Measurements from ENCODE around the gene GOLGA1. TPM values are rescaled to one million over a fixed set of nuclear protein-coding genes. Genes with fewer than 3 reads are reported as not detected.

The GOLGA1 gene
- total and polyA plus RNA-seq, 9 of the 15 experiments (the other 6 are each of a cell fraction or from before 2014, with no cell fraction given) = 2.9 to 15.9 (median 8.5) TPM

DNA sequence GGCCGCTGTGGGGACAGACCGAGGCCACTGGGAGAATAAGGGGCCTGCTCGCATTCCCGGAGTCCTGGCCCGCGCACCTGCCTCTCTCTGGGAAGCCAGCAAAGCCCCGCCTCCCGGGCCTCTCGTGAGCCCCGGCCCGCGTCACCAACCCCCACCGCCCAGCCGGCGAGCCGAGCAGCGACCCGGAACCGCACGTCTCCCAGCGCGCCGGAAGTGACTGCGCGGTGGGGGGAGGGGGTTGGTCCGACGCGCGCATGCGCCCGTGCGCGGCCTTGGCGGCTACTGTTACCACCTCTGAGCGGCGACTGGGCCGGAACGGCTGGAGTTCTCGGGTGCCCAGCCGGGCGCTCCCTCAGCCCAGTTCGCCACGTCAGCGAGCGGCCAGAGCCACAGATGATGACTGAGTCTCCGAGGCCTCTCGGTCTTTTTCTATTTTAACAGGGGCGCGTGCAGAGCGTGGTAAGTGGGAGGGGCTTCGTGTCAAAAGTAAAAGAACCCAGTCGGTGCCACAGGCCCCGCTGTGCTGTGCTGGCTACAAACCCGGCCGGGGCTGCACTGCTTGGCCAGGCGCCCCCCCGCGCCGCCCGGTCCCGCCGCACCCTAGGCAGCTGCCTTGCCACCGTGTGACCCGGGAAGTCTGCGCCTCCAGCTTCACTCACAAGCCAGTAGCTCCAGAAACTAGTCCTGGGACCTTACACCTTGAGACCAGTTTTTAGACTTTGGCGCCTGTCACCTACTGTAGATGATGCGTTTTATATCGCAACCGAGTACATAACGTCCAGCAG lies at the start of gene GOLGA1 (continued):
- no peak for TF ChIP-seq MEF2D (tag; conservative IDR thresholded peaks at IDR 0.05; ENCODE audit: low read depth)
- no peak for TF ChIP-seq RFX1 (IDR thresholded peaks at IDR 0.05)
- TF ChIP-seq, protein P1, sequence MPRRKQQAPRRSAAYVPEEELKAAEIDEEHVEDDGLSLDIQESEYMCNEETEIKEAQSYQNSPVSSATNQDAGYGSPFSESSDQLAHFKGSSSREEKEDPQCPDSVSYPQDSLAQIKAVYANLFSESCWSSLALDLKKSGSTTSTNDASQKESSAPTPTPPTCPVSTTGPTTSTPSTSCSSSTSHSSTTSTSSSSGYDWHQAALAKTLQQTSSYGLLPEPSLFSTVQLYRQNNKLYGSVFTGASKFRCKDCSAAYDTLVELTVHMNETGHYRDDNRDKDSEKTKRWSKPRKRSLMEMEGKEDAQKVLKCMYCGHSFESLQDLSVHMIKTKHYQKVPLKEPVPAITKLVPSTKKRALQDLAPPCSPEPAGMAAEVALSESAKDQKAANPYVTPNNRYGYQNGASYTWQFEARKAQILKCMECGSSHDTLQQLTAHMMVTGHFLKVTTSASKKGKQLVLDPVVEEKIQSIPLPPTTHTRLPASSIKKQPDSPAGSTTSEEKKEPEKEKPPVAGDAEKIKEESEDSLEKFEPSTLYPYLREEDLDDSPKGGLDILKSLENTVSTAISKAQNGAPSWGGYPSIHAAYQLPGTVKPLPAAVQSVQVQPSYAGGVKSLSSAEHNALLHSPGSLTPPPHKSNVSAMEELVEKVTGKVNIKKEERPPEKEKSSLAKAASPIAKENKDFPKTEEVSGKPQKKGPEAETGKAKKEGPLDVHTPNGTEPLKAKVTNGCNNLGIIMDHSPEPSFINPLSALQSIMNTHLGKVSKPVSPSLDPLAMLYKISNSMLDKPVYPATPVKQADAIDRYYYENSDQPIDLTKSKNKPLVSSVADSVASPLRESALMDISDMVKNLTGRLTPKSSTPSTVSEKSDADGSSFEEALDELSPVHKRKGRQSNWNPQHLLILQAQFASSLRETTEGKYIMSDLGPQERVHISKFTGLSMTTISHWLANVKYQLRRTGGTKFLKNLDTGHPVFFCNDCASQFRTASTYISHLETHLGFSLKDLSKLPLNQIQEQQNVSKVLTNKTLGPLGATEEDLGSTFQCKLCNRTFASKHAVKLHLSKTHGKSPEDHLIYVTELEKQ (CRISPR knock-in tag; IDR thresholded peaks at IDR 0.05) = no peak
- TF ChIP-seq HMG20A (CRISPR knock-in tag; conservative IDR thresholded peaks at IDR 0.05) = no peak
- TF ChIP-seq DDX20 (tag; IDR thresholded peaks at IDR 0.05; ENCODE audit: low read depth) = no peak
- peak; percentile 39 to 62; a peak in 1 of 4 replicates for TF ChIP-seq SIN3A (IDR thresholded peaks at IDR 0.05; ENCODE audit: borderline replicate concordance in 2 of 2, control insufficient read depth in 1 of 2, low read depth in 2 of 2, low read length in 2 of 2)
- TF ChIP-seq ASH1L (IDR thresholded peaks at IDR 0.05; ENCODE audit: borderline replicate concordance, low read depth, partially characterized antibody) = no peak
- 0 out of 4 replicates have a peak, but pooled peaks of 1 of the 2 experiments have one; percentile 6 for TF ChIP-seq RAD21 (CRISPR knock-in tag; conservative IDR thresholded peaks at IDR 0.05 in 1 of 2, IDR thresholded peaks at IDR 0.05 in 1 of 2)
- TF ChIP-seq ZNF263 (CRISPR knock-in tag; IDR thresholded peaks at IDR 0.05; ENCODE audit: borderline replicate concordance) = no peak; the same call in 1 of the 2 replicates
- no peak for TF ChIP-seq NFE2L1 (tag; IDR thresholded peaks at IDR 0.05; ENCODE audit: borderline replicate concordance, low read depth)
- no peak for TF ChIP-seq PTTG1 (tag; IDR thresholded peaks at IDR 0.05; ENCODE audit: low read depth)
- no peak for TF ChIP-seq TRIM28 (IDR thresholded peaks at IDR 0.05)
- TF ChIP-seq ETV5 (CRISPR knock-in tag; IDR thresholded peaks at IDR 0.05; ENCODE audit: low read depth) = peak; percentile 95
- no peak; the same call in 1 of the 2 replicates for TF ChIP-seq ZNF232 (CRISPR knock-in tag; IDR thresholded peaks at IDR 0.05)
- TF ChIP-seq, protein P2, sequence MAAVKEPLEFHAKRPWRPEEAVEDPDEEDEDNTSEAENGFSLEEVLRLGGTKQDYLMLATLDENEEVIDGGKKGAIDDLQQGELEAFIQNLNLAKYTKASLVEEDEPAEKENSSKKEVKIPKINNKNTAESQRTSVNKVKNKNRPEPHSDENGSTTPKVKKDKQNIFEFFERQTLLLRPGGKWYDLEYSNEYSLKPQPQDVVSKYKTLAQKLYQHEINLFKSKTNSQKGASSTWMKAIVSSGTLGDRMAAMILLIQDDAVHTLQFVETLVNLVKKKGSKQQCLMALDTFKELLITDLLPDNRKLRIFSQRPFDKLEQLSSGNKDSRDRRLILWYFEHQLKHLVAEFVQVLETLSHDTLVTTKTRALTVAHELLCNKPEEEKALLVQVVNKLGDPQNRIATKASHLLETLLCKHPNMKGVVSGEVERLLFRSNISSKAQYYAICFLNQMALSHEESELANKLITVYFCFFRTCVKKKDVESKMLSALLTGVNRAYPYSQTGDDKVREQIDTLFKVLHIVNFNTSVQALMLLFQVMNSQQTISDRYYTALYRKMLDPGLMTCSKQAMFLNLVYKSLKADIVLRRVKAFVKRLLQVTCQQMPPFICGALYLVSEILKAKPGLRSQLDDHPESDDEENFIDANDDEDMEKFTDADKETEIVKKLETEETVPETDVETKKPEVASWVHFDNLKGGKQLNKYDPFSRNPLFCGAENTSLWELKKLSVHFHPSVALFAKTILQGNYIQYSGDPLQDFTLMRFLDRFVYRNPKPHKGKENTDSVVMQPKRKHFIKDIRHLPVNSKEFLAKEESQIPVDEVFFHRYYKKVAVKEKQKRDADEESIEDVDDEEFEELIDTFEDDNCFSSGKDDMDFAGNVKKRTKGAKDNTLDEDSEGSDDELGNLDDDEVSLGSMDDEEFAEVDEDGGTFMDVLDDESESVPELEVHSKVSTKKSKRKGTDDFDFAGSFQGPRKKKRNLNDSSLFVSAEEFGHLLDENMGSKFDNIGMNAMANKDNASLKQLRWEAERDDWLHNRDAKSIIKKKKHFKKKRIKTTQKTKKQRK (IDR thresholded peaks at IDR 0.05; ENCODE audit: borderline replicate concordance, low read depth, low read length) = no peak
- no peak for TF ChIP-seq NR3C1 (CRISPR knock-in tag; IDR thresholded peaks at IDR 0.05)
- no peak for TF ChIP-seq ZBED1 (IDR thresholded peaks at IDR 0.05)
- TF ChIP-seq, protein P3, sequence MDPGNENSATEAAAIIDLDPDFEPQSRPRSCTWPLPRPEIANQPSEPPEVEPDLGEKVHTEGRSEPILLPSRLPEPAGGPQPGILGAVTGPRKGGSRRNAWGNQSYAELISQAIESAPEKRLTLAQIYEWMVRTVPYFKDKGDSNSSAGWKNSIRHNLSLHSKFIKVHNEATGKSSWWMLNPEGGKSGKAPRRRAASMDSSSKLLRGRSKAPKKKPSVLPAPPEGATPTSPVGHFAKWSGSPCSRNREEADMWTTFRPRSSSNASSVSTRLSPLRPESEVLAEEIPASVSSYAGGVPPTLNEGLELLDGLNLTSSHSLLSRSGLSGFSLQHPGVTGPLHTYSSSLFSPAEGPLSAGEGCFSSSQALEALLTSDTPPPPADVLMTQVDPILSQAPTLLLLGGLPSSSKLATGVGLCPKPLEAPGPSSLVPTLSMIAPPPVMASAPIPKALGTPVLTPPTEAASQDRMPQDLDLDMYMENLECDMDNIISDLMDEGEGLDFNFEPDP (CRISPR knock-in tag; IDR thresholded peaks at IDR 0.05) = no peak
- no peak for TF ChIP-seq ZNF175 (CRISPR knock-in tag; IDR thresholded peaks at IDR 0.05; ENCODE audit: low read depth)
